T-helper 2 cell treated with Interferon-gamma antibody and Interleukin-4, amounts not matched to agents 5 μg/mL and 100 μg/mL, for 36 hours (primary cell): ENCODE measurements around the gene FOXO3B.
"Not testable (repeated sequence)": the region's sequence is repeated elsewhere in the genome, so short reads cannot be mapped to it uniquely, and the experiment has no call there.

Experiments used
- DNase-seq: peaks from one replicate; pipeline ENCODE4 v3.0.0; 2021; ENCODE audit warnings: low spot score
- H3K27ac Mint-ChIP-seq: one replicate; pipeline ENCODE4 v1.8.0; 2021; ENCODE audit warnings: mild to moderate bottlenecking, mixed read lengths
- H3K27me3 Mint-ChIP-seq: one replicate; pipeline ENCODE4 v1.8.0; 2021; ENCODE audit warnings: low read depth, mixed read lengths
- H3K36me3 Mint-ChIP-seq: one replicate; pipeline ENCODE4 v1.8.0; 2021; ENCODE audit warnings: low read depth, mixed read lengths
- H3K4me1 Mint-ChIP-seq: one replicate; pipeline ENCODE4 v1.8.0; 2021; ENCODE audit warnings: low read depth, mixed read lengths
- H3K4me3 Mint-ChIP-seq: one replicate; pipeline ENCODE4 v1.8.0; 2022; ENCODE audit warnings: mild to moderate bottlenecking, moderate library complexity, mixed read lengths
- H3K9me3 Mint-ChIP-seq: one replicate; pipeline ENCODE4 v1.8.0; 2021; ENCODE audit warnings: mixed read lengths

Gene FOXO3B

GRCh38 chr17:18676928-18677327, 5.2 kb downstream of the FOXO3B start:
- DNase-seq, H3K27me3 Mint-ChIP-seq, H3K4me1 Mint-ChIP-seq, H3K27ac Mint-ChIP-seq, H3K4me3 Mint-ChIP-seq: not testable (repeated sequence)
- Mint-ChIP-seq H3K36me3 (peaks cover 36% of the 10 kb centered on the region), H3K9me3 (peaks cover 26% of the 10 kb centered on the region)

- DNase-seq, H3K4me1 Mint-ChIP-seq, H3K4me3 Mint-ChIP-seq, H3K27me3 Mint-ChIP-seq, H3K27ac Mint-ChIP-seq: not testable (repeated sequence)
- Mint-ChIP-seq H3K9me3 (peaks cover 48% of the 10 kb centered on the region), H3K36me3 (peaks cover 50% of the 10 kb centered on the region)
Measured at GRCh38 chr17:18672395-18673227, 9.5 kb downstream of the FOXO3B start.

- DNase-seq, H3K4me1 Mint-ChIP-seq, H3K27ac Mint-ChIP-seq, H3K4me3 Mint-ChIP-seq, H3K27me3 Mint-ChIP-seq: not testable (repeated sequence)
- Mint-ChIP-seq H3K9me3 (peaks cover 35% of the 10 kb centered on the region), H3K36me3 (peaks cover 35% of the 10 kb centered on the region)
Measured at GRCh38 chr17:18668625-18669024, 13.5 kb downstream of the FOXO3B start.

GRCh38 chr17:18667535-18667934, 14.6 kb downstream of the FOXO3B start:
- not testable (repeated sequence) for H3K27ac Mint-ChIP-seq, H3K4me1 Mint-ChIP-seq, H3K4me3 Mint-ChIP-seq, H3K27me3 Mint-ChIP-seq, DNase-seq
- peaks cover 31% of the 10 kb centered on the region for H3K36me3 Mint-ChIP-seq
- peaks cover 43% of the 10 kb centered on the region for H3K9me3 Mint-ChIP-seq

GRCh38 chr17:18666326-18666725, 15.8 kb downstream of the FOXO3B start:
- not testable (repeated sequence) for H3K4me1 Mint-ChIP-seq, DNase-seq, H3K27ac Mint-ChIP-seq, H3K27me3 Mint-ChIP-seq, H3K4me3 Mint-ChIP-seq
- Mint-ChIP-seq H3K9me3 (peaks cover 53% of the 10 kb centered on the region), H3K36me3 (peaks cover 28% of the 10 kb centered on the region)

GRCh38 chr17:18661924-18662624, 20.0 kb downstream of the FOXO3B start:
- not testable (repeated sequence) for H3K27ac Mint-ChIP-seq, H3K4me1 Mint-ChIP-seq, H3K4me3 Mint-ChIP-seq, H3K27me3 Mint-ChIP-seq, H3K36me3 Mint-ChIP-seq, DNase-seq
- peaks cover 33% of the 10 kb centered on the region for H3K9me3 Mint-ChIP-seq

GRCh38 chr17:18650094-18650493, 32.0 kb downstream of the FOXO3B start:
- H3K27me3 Mint-ChIP-seq, H3K9me3 Mint-ChIP-seq, H3K36me3 Mint-ChIP-seq, DNase-seq, H3K27ac Mint-ChIP-seq, H3K4me3 Mint-ChIP-seq, H3K4me1 Mint-ChIP-seq: not testable (repeated sequence)

- not testable (repeated sequence) for H3K4me3 Mint-ChIP-seq, H3K36me3 Mint-ChIP-seq, H3K4me1 Mint-ChIP-seq, DNase-seq, H3K9me3 Mint-ChIP-seq, H3K27ac Mint-ChIP-seq, H3K27me3 Mint-ChIP-seq
Measured at GRCh38 chr17:18644291-18644690, 37.8 kb downstream of the FOXO3B start, which contains the start of gene TBC1D28. TBC1D28 (minus strand) TSS chr17:18644391; CDS start chr17:18641352, 3,039 bp downstream.

GRCh38 chr17:18643124-18643523, 39.0 kb downstream of the FOXO3B start:
- H3K27me3 Mint-ChIP-seq, H3K36me3 Mint-ChIP-seq, H3K4me3 Mint-ChIP-seq, DNase-seq, H3K9me3 Mint-ChIP-seq, H3K4me1 Mint-ChIP-seq, H3K27ac Mint-ChIP-seq: not testable (repeated sequence)

- not testable (repeated sequence) for H3K4me3 Mint-ChIP-seq
Measured at GRCh38 chr17:18638357-18638756, 43.8 kb downstream of the FOXO3B start.

GRCh38 chr17:18636237-18636636, 45.9 kb downstream of the FOXO3B start:
- not testable (repeated sequence) for H3K9me3 Mint-ChIP-seq, H3K36me3 Mint-ChIP-seq, H3K4me3 Mint-ChIP-seq, H3K27ac Mint-ChIP-seq, H3K4me1 Mint-ChIP-seq, DNase-seq
- H3K27me3 Mint-ChIP-seq, result peaks cover 19% of the 10 kb centered on the region

More at GRCh38 chr17:18638357-18638756, 43.8 kb downstream of the FOXO3B start:
- DNase-seq, H3K36me3 Mint-ChIP-seq, H3K27ac Mint-ChIP-seq, H3K4me1 Mint-ChIP-seq, H3K9me3 Mint-ChIP-seq: not testable (repeated sequence)
- H3K27me3 Mint-ChIP-seq, result peaks cover 19% of the 10 kb centered on the region

GRCh38 chr17:18635773-18636172, 46.3 kb downstream of the FOXO3B start:
- H3K9me3 Mint-ChIP-seq, H3K27ac Mint-ChIP-seq: not testable (repeated sequence)

GRCh38 chr17:18634550-18635263, 47.4 kb downstream of the FOXO3B start:
- Mint-ChIP-seq H3K4me3 (peak overlapping the region; percentile 66), H3K27me3 (peaks cover 19% of the 10 kb centered on the region)
- H3K36me3 Mint-ChIP-seq, H3K27ac Mint-ChIP-seq, H3K4me1 Mint-ChIP-seq, H3K9me3 Mint-ChIP-seq, DNase-seq: not testable (repeated sequence)

More at GRCh38 chr17:18635773-18636172, 46.3 kb downstream of the FOXO3B start:
- H3K36me3 Mint-ChIP-seq, H3K4me3 Mint-ChIP-seq, DNase-seq, H3K4me1 Mint-ChIP-seq: not testable (repeated sequence)
- peaks cover 19% of the 10 kb centered on the region for H3K27me3 Mint-ChIP-seq
